MM.1S (cell line): Measurements from ENCODE around the gene RPA3.

Experiments
- DNase-seq: peaks from one replicate; pipeline ENCODE4 v3.0.0-alpha.2; 2015
- H2AFZ ChIP-seq: fragments of 300-600 bp; sonication (generic); 2 replicates; pipeline ENCODE4 v1.6.0; 2016; ENCODE audit warnings: antibody characterized with exemption, low read length
- H3F3A ChIP-seq: fragments of 300-600 bp; sonication (generic); 2 replicates; pipeline ENCODE4 v1.6.1; 2016; ENCODE audit warnings: mild to moderate bottlenecking, antibody characterized with exemption, low read length, moderate library complexity, mixed read lengths; ENCODE audit not compliant: insufficient read depth
- H3K27ac ChIP-seq: fragments of 300-600 bp; sonication (generic); 2 replicates; pipeline ENCODE4 v1.5.1; 2016; ENCODE audit warnings: mild to moderate bottlenecking, low read length
- H3K27me3 ChIP-seq: fragments of 300-600 bp; sonication (generic); replicated peaks from 2 replicates; pipeline ENCODE4 v1.6.0; 2016; ENCODE audit warnings: low read length; ENCODE audit not compliant: insufficient read depth
- H3K36me3 ChIP-seq: fragments of 300-600 bp; sonication (generic); replicated peaks from 2 replicates; pipeline ENCODE4 v1.6.1; 2016; ENCODE audit warnings: mild to moderate bottlenecking, low read length, mixed read lengths; ENCODE audit not compliant: insufficient read depth
- H3K4me1 ChIP-seq: fragments of 300-600 bp; sonication (generic); 2 replicates; pipeline ENCODE4 v1.6.1; 2016; ENCODE audit warnings: low read length, mixed read lengths
- H3K4me2 ChIP-seq: fragments of 300-600 bp; sonication (generic); 2 replicates; pipeline ENCODE4 v1.6.0; 2016; ENCODE audit warnings: low read depth, low read length
- H3K4me3 ChIP-seq: fragments of 300-600 bp; sonication (generic); 2 replicates; pipeline ENCODE4 v1.5.1; 2016; ENCODE audit warnings: low read length, mixed read lengths
- H3K79me2 ChIP-seq: fragments of 300-600 bp; sonication (generic); 2 replicates; pipeline ENCODE4 v1.6.1; 2016; ENCODE audit warnings: mixed run types, low read length, mixed read lengths
- H3K9ac ChIP-seq: fragments of 300-600 bp; sonication (generic); 2 replicates; pipeline ENCODE4 v1.6.1; 2016; ENCODE audit warnings: low read length, mixed read lengths
- H3K9me2 ChIP-seq: fragments of 300-600 bp; sonication (generic); replicated peaks from 2 replicates; pipeline ENCODE4 v1.6.1; 2016; ENCODE audit warnings: mild to moderate bottlenecking, low read length, mixed read lengths; ENCODE audit not compliant: insufficient read depth
- H3K9me3 ChIP-seq: fragments of 300-600 bp; sonication (generic); replicated peaks from 2 replicates; pipeline ENCODE4 v1.6.1; 2016; ENCODE audit warnings: mild to moderate bottlenecking, low read length, mixed read lengths; ENCODE audit not compliant: insufficient read depth
- H4K20me1 ChIP-seq: fragments of 300-600 bp; sonication (generic); 2 replicates; pipeline ENCODE4 v1.6.1; 2016; ENCODE audit warnings: mild to moderate bottlenecking, low read length, moderate library complexity, mixed read lengths; ENCODE audit not compliant: insufficient read depth
- CTCF ChIP-seq: fragments of 300-600 bp; sonication (generic); IDR thresholded peaks from 2 replicates; pipeline ENCODE4 v1.5.1; 2016; ENCODE audit warnings: antibody characterized with exemption, low read length, mixed read lengths
- EZH2 ChIP-seq: fragments of 300-600 bp; sonication (generic); optimal IDR thresholded peaks from 2 replicates; pipeline ENCODE3; 2017; ENCODE audit warnings: low read depth, mild to moderate bottlenecking, antibody characterized with exemption, low read length, mixed read lengths
- EZH2phosphoT487 ChIP-seq: fragments of 300-600 bp; sonication (generic); IDR thresholded peaks from 2 replicates; pipeline ENCODE4 v1.6.1; 2018; ENCODE audit warnings: antibody characterized with exemption, low read length

Gene RPA3

DNA sequence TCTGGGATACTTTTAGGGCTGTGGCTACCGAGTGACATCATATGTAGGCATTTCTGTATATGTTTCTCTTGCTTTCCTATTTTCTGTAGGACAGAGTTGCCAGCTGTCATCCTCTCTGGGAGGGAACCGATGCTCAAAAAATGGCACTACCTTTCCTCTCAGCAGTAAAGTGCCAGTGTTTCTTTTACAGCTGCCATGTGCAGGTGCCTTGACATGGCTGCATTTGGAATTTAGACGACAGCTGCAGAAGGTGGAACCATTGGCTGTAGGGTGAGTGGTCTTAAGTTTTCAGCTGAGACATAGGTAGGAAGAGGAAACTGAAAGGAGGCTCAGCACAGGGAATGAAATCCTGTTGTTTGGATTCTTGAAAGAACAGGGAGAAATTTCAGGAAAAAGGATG, 20.2 kb upstream of the RPA3 start:
- H3K27ac ChIP-seq: peak overlapping the region; percentile 71
- no peak for TF ChIP-seq EZH2
- TF ChIP-seq CTCF: no peak
- TF ChIP-seq EZH2phosphoT487: no peak
- H3K4me3 ChIP-seq: peak overlapping the region; percentile 19; the same call in 1 of the 2 replicates
- no peaks in the 10 kb centered on the region for H3K27me3 ChIP-seq
- H4K20me1 ChIP-seq: no peaks in the 10 kb centered on the region
- H3K9me3 ChIP-seq: no peaks in the 10 kb centered on the region
- peak overlapping the region; percentile 32; the same call in 1 of the 2 replicates for H2AFZ ChIP-seq
- peaks cover 18% of the 10 kb centered on the region for H3F3A ChIP-seq
- no peaks in the 10 kb centered on the region for H3K36me3 ChIP-seq
- peaks cover 26% of the 10 kb centered on the region for H3K4me1 ChIP-seq
- H3K9me2 ChIP-seq: no peaks in the 10 kb centered on the region
- DNase-seq: no peak
- H3K9ac ChIP-seq: peak overlapping the region; percentile 35; the same call in 1 of the 2 replicates
- H3K79me2 ChIP-seq: no peaks in the 10 kb centered on the region
- peak overlapping the region; percentile 69 for H3K4me2 ChIP-seq

GRCh38 chr7:7738177-7738576, 19.8 kb upstream of the RPA3 start:
- Histone ChIP-seq H3K4me1 (peaks cover 26% of the 10 kb centered on the region), H3K27me3 (no peaks in the 10 kb centered on the region), H2AFZ (0 out of 2 replicates have a peak overlapping the region, but pooled peaks have one; percentile 32), H3K79me2 (no peaks in the 10 kb centered on the region), H3K9me3 (no peaks in the 10 kb centered on the region), H3K4me2 (peak overlapping the region; percentile 69; the same call in 1 of the 2 replicates), H3K27ac (peak overlapping the region; percentile 71; the same call in 1 of the 2 replicates), H3F3A (peaks cover 18% of the 10 kb centered on the region), H3K36me3 (no peaks in the 10 kb centered on the region), H3K4me3 (no peak overlapping the region), H3K9ac (no peak overlapping the region; the same call in 1 of the 2 replicates), H4K20me1 (no peaks in the 10 kb centered on the region), H3K9me2 (no peaks in the 10 kb centered on the region)
- DNase-seq: no peak
- TF ChIP-seq EZH2 (no peak), CTCF (no peak), EZH2phosphoT487 (no peak)

DNA sequence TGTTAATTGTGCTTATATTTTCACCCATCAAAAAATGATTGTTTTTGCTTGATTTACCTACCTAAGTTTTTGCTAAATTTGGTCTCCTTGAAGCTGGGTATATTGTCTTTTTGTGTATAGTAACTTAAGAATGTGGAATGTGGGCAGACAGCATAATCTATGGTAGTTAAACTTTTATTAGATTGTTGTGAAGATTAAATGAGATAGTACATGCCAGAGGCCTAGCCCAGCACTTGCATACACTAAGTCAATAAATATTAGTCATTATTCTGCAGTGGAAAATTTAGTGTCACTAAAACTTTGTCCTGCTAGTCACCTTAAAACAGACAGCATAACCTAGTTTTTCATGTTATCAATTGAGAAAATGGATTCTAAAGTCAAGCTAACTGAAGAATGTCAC, 19.3 kb upstream of the RPA3 start:
- Histone ChIP-seq H3K36me3 (no peaks in the 10 kb centered on the region), H3K9me2 (no peaks in the 10 kb centered on the region), H3K79me2 (no peaks in the 10 kb centered on the region), H3K9me3 (no peaks in the 10 kb centered on the region), H3K27me3 (no peaks in the 10 kb centered on the region), H3K4me2 (no peak overlapping the region), H4K20me1 (no peaks in the 10 kb centered on the region), H3K9ac (no peak overlapping the region), H3K27ac (no peak overlapping the region), H3F3A (peaks cover 18% of the 10 kb centered on the region), H3K4me1 (peaks cover 26% of the 10 kb centered on the region), H2AFZ (no peak overlapping the region), H3K4me3 (no peak overlapping the region)
- DNase-seq: no peak
- no peak for TF ChIP-seq EZH2phosphoT487
- TF ChIP-seq CTCF: no peak
- no peak for TF ChIP-seq EZH2
